H1 (cell line): Measurements from ENCODE around the gene ZNF180. TPM values are rescaled to one million over a fixed set of nuclear protein-coding genes. Genes with fewer than 3 reads are reported as not detected.

Experiments used
- BCL11A ChIP-seq, 2 experiments: IDR thresholded peaks; one replicate each; pipeline ENCODE4 v1.6.1; 2011; ENCODE audit warnings: low read depth in 2 of 2, low read length in 2 of 2, mild to moderate bottlenecking in 2 of 2
- CEBPB ChIP-seq: IDR thresholded peaks from 2 replicates; pipeline ENCODE4 v1.6.1; 2012; ENCODE audit warnings: low read depth, low read length
- EP300 ChIP-seq, 2 experiments: IDR thresholded peaks; 1 replicate in 1 of 2; 2 replicates in 1 of 2; pipeline ENCODE4 v1.6.1; 2011 to 2012; ENCODE audit warnings: low read depth in 2 of 2, low read length in 2 of 2, mild to moderate bottlenecking in 2 of 2, borderline replicate concordance in 1 of 2, inconsistent platforms in 1 of 2, moderate library complexity in 1 of 2
- polyA plus RNA-seq, 7 experiments: library from polyadenylated mRNA; depleted of rRNA in 3 of 7; stranded (reverse) in 5 of 7; unstranded in 2 of 7; fragments of >200 nt in 5 of 7; fragments of 200-250 nt in 2 of 7; gene quantifications; 1 replicate in 5 of 7; 2 replicates in 1 of 7; 4 replicates in 1 of 7; pipeline versions ENCODE4 v1.2.1 to v1.2.3, GENCODE V29; 2011 to 2013; ENCODE audit warnings: missing spikeins in 2 of 7, mixed read lengths in 2 of 7
- total RNA-seq: library from RNA; stranded (reverse); fragmentation: NEBNext Ultra II Directional; extraction: Animal tissue kit (Norgen Biotek cat#: 25700); gene quantifications from 2 replicates; pipeline ENCODE4 v1.2.1, GENCODE V29; 2021
- TF ChIP-seq, protein P1 (sequence below): fragments of 300-600 bp; sonication (generic); IDR thresholded peaks from 2 replicates; pipeline ENCODE4 v1.7.1; 2012; ENCODE audit warnings: low read length, moderate library complexity, mild to moderate bottlenecking, inconsistent platforms; ENCODE audit not compliant: insufficient replicate concordance

ZNF180 gene
- total and polyA plus RNA-seq, 2 of the 8 experiments (the other 6 are each of a cell fraction or from before 2014, with no cell fraction given), result 1.3 to 8.5 TPM

DNA sequence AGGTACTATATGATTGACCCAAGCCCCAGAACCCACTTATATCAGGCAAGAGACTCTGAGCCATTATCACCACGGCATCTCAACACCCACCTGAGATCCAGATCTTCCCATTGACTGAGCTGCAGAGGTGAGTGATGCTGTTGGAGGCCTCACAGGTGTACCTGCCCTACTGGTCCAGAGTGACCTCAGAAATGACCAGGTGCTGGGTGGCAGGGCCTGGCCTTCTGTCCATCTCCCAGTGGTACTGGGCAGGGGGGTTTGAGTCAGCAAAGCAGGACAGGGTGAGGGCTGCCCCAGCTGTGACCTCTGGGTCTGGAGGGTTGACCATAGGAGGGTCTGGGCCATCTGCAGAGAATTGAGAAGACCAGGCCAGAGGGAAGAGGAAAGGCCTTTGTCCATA is 42.3 kb upstream of the ZNF180 start (continued):
- TF ChIP-seq, protein P1, sequence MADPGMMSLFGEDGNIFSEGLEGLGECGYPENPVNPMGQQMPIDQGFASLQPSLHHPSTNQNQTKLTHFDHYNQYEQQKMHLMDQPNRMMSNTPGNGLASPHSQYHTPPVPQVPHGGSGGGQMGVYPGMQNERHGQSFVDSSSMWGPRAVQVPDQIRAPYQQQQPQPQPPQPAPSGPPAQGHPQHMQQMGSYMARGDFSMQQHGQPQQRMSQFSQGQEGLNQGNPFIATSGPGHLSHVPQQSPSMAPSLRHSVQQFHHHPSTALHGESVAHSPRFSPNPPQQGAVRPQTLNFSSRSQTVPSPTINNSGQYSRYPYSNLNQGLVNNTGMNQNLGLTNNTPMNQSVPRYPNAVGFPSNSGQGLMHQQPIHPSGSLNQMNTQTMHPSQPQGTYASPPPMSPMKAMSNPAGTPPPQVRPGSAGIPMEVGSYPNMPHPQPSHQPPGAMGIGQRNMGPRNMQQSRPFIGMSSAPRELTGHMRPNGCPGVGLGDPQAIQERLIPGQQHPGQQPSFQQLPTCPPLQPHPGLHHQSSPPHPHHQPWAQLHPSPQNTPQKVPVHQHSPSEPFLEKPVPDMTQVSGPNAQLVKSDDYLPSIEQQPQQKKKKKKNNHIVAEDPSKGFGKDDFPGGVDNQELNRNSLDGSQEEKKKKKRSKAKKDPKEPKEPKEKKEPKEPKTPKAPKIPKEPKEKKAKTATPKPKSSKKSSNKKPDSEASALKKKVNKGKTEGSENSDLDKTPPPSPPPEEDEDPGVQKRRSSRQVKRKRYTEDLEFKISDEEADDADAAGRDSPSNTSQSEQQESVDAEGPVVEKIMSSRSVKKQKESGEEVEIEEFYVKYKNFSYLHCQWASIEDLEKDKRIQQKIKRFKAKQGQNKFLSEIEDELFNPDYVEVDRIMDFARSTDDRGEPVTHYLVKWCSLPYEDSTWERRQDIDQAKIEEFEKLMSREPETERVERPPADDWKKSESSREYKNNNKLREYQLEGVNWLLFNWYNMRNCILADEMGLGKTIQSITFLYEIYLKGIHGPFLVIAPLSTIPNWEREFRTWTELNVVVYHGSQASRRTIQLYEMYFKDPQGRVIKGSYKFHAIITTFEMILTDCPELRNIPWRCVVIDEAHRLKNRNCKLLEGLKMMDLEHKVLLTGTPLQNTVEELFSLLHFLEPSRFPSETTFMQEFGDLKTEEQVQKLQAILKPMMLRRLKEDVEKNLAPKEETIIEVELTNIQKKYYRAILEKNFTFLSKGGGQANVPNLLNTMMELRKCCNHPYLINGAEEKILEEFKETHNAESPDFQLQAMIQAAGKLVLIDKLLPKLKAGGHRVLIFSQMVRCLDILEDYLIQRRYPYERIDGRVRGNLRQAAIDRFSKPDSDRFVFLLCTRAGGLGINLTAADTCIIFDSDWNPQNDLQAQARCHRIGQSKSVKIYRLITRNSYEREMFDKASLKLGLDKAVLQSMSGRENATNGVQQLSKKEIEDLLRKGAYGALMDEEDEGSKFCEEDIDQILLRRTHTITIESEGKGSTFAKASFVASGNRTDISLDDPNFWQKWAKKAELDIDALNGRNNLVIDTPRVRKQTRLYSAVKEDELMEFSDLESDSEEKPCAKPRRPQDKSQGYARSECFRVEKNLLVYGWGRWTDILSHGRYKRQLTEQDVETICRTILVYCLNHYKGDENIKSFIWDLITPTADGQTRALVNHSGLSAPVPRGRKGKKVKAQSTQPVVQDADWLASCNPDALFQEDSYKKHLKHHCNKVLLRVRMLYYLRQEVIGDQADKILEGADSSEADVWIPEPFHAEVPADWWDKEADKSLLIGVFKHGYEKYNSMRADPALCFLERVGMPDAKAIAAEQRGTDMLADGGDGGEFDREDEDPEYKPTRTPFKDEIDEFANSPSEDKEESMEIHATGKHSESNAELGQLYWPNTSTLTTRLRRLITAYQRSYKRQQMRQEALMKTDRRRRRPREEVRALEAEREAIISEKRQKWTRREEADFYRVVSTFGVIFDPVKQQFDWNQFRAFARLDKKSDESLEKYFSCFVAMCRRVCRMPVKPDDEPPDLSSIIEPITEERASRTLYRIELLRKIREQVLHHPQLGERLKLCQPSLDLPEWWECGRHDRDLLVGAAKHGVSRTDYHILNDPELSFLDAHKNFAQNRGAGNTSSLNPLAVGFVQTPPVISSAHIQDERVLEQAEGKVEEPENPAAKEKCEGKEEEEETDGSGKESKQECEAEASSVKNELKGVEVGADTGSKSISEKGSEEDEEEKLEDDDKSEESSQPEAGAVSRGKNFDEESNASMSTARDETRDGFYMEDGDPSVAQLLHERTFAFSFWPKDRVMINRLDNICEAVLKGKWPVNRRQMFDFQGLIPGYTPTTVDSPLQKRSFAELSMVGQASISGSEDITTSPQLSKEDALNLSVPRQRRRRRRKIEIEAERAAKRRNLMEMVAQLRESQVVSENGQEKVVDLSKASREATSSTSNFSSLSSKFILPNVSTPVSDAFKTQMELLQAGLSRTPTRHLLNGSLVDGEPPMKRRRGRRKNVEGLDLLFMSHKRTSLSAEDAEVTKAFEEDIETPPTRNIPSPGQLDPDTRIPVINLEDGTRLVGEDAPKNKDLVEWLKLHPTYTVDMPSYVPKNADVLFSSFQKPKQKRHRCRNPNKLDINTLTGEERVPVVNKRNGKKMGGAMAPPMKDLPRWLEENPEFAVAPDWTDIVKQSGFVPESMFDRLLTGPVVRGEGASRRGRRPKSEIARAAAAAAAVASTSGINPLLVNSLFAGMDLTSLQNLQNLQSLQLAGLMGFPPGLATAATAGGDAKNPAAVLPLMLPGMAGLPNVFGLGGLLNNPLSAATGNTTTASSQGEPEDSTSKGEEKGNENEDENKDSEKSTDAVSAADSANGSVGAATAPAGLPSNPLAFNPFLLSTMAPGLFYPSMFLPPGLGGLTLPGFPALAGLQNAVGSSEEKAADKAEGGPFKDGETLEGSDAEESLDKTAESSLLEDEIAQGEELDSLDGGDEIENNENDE, result no peak
- no peak for TF ChIP-seq BCL11A (IDR thresholded peaks at IDR 0.05; ENCODE audit: low read depth in 2 of 2, low read length in 2 of 2)
- no peak for TF ChIP-seq EP300 (IDR thresholded peaks at IDR 0.05; ENCODE audit: borderline replicate concordance in 1 of 2, low read depth in 2 of 2, low read length in 2 of 2)
- no peak for TF ChIP-seq CEBPB
- TF ChIP-seq, all 59 proteins: peak for 0
